ENCODE measurements around the gene MYH1. TPM values are rescaled to one million over a fixed set of nuclear protein-coding genes. Genes with fewer than 3 reads are reported as not detected.
A peak's percentile ranks its signal among the peaks of the same experiment; 100 is the strongest.

MYH1 gene
- total and polyA plus RNA-seq, 2 of the 13 experiments (the other 11 are each of a cell fraction or from before 2014, with no cell fraction given) = 0.01 TPM; not detected in 1

DNA sequence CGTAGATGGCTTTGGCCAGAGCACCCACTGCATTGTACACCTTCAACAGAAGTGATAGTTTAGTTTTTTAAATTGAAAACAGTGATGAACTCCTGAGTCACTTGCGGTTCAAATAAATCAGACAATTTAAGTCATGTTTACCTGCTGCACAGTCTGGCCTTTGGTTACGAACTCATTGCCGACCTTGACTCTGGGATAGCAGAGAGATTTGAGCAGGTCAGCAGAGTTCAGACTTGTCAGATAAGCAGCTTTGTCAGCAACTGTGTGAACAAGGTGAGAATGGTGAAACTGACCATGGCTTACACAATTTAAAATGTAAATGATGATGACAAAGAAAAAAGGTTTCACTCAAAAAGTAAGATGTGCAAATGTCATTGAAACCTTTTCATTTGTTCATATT lies 58.3 kb downstream of the MYH1 start (continued):
- TF ChIP-seq, protein P1, sequence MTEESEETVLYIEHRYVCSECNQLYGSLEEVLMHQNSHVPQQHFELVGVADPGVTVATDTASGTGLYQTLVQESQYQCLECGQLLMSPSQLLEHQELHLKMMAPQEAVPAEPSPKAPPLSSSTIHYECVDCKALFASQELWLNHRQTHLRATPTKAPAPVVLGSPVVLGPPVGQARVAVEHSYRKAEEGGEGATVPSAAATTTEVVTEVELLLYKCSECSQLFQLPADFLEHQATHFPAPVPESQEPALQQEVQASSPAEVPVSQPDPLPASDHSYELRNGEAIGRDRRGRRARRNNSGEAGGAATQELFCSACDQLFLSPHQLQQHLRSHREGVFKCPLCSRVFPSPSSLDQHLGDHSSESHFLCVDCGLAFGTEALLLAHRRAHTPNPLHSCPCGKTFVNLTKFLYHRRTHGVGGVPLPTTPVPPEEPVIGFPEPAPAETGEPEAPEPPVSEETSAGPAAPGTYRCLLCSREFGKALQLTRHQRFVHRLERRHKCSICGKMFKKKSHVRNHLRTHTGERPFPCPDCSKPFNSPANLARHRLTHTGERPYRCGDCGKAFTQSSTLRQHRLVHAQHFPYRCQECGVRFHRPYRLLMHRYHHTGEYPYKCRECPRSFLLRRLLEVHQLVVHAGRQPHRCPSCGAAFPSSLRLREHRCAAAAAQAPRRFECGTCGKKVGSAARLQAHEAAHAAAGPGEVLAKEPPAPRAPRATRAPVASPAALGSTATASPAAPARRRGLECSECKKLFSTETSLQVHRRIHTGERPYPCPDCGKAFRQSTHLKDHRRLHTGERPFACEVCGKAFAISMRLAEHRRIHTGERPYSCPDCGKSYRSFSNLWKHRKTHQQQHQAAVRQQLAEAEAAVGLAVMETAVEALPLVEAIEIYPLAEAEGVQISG (CRISPR knock-in tag; IDR thresholded peaks at IDR 0.05) = no peak
- TF ChIP-seq, protein P2, sequence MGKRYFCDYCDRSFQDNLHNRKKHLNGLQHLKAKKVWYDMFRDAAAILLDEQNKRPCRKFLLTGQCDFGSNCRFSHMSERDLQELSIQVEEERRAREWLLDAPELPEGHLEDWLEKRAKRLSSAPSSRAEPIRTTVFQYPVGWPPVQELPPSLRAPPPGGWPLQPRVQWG (CRISPR knock-in tag; IDR thresholded peaks at IDR 0.05; ENCODE audit: borderline replicate concordance, low read depth) = no peak
- TF ChIP-seq ERF (CRISPR knock-in tag; IDR thresholded peaks at IDR 0.05) (no peak), ZNF652 (CRISPR knock-in tag; IDR thresholded peaks at IDR 0.05; ENCODE audit: borderline replicate concordance, low read depth) (no peak), SP4 (CRISPR knock-in tag; IDR thresholded peaks at IDR 0.05) (no peak), SKI (IDR thresholded peaks at IDR 0.05; ENCODE audit: partially characterized antibody) (peak; percentile 94), GZF1 (CRISPR knock-in tag; IDR thresholded peaks at IDR 0.05) (no peak), HMG20A (CRISPR knock-in tag; IDR thresholded peaks at IDR 0.05; ENCODE audit: borderline replicate concordance) (peak; percentile 79; the same call in 1 of the 2 replicates), NR1H2 (CRISPR knock-in tag; IDR thresholded peaks at IDR 0.05; ENCODE audit: borderline replicate concordance, low read depth) (no peak), FOSL2 (CRISPR knock-in tag; IDR thresholded peaks at IDR 0.05) (peak; percentile 58), TARDBP (CRISPR knock-in tag; IDR thresholded peaks at IDR 0.05) (0 out of 2 replicates have a peak, but pooled peaks have one; percentile 46), FOXA3 (CRISPR knock-in tag; IDR thresholded peaks at IDR 0.05) (peak; percentile 50), TEAD3 (CRISPR knock-in tag; optimal IDR thresholded peaks at IDR 0.05; ENCODE audit: borderline replicate concordance) (peak; percentile 22), HDAC2 (CRISPR knock-in tag; IDR thresholded peaks at IDR 0.05) (0 out of 2 replicates have a peak, but pooled peaks have one; percentile 43), HNF4A (CRISPR knock-in tag; IDR thresholded peaks at IDR 0.05) (peak; percentile 24; the same call in 1 of the 2 replicates), SALL1 (CRISPR knock-in tag; IDR thresholded peaks at IDR 0.05) (peak; percentile 54), NR2F6 (IDR thresholded peaks at IDR 0.05) (peak; percentile 74), NR2F6 (CRISPR knock-in tag; IDR thresholded peaks at IDR 0.05) (peak; percentile 73; the same call in 1 of the 2 replicates), ZSCAN25 (CRISPR knock-in tag; IDR thresholded peaks at IDR 0.05) (no peak), ASH2L (IDR thresholded peaks at IDR 0.05; ENCODE audit: insufficient read length, low read depth, low read length) (no peak)
- TF ChIP-seq, protein P3, sequence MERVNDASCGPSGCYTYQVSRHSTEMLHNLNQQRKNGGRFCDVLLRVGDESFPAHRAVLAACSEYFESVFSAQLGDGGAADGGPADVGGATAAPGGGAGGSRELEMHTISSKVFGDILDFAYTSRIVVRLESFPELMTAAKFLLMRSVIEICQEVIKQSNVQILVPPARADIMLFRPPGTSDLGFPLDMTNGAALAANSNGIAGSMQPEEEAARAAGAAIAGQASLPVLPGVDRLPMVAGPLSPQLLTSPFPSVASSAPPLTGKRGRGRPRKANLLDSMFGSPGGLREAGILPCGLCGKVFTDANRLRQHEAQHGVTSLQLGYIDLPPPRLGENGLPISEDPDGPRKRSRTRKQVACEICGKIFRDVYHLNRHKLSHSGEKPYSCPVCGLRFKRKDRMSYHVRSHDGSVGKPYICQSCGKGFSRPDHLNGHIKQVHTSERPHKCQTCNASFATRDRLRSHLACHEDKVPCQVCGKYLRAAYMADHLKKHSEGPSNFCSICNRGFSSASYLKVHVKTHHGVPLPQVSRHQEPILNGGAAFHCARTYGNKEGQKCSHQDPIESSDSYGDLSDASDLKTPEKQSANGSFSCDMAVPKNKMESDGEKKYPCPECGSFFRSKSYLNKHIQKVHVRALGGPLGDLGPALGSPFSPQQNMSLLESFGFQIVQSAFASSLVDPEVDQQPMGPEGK (CRISPR knock-in tag; IDR thresholded peaks at IDR 0.05) = no peak
- TF ChIP-seq, protein P4, sequence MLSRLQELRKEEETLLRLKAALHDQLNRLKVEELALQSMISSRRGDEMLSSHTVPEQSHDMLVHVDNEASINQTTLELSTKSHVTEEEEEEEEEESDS (CRISPR knock-in tag; IDR thresholded peaks at IDR 0.05; ENCODE audit: borderline replicate concordance) = no peak
- TF ChIP-seq, protein P5, sequence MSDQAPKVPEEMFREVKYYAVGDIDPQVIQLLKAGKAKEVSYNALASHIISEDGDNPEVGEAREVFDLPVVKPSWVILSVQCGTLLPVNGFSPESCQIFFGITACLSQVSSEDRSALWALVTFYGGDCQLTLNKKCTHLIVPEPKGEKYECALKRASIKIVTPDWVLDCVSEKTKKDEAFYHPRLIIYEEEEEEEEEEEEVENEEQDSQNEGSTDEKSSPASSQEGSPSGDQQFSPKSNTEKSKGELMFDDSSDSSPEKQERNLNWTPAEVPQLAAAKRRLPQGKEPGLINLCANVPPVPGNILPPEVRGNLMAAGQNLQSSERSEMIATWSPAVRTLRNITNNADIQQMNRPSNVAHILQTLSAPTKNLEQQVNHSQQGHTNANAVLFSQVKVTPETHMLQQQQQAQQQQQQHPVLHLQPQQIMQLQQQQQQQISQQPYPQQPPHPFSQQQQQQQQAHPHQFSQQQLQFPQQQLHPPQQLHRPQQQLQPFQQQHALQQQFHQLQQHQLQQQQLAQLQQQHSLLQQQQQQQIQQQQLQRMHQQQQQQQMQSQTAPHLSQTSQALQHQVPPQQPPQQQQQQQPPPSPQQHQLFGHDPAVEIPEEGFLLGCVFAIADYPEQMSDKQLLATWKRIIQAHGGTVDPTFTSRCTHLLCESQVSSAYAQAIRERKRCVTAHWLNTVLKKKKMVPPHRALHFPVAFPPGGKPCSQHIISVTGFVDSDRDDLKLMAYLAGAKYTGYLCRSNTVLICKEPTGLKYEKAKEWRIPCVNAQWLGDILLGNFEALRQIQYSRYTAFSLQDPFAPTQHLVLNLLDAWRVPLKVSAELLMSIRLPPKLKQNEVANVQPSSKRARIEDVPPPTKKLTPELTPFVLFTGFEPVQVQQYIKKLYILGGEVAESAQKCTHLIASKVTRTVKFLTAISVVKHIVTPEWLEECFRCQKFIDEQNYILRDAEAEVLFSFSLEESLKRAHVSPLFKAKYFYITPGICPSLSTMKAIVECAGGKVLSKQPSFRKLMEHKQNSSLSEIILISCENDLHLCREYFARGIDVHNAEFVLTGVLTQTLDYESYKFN (CRISPR knock-in tag; conservative IDR thresholded peaks at IDR 0.05) = peak; percentile 47
